ENCODE measurements around the gene ATG7.

ATG7 gene

GRCh38 chr3:11534011-11534792 lies 262.0 kb downstream of the ATG7 start:
- ChIA-PET POLR2A (no interaction called here), CTCF (no interaction called here)
- DNase-seq (ENCODE audit: extremely low spot score): no peak
- TF ChIP-seq, protein P1, sequence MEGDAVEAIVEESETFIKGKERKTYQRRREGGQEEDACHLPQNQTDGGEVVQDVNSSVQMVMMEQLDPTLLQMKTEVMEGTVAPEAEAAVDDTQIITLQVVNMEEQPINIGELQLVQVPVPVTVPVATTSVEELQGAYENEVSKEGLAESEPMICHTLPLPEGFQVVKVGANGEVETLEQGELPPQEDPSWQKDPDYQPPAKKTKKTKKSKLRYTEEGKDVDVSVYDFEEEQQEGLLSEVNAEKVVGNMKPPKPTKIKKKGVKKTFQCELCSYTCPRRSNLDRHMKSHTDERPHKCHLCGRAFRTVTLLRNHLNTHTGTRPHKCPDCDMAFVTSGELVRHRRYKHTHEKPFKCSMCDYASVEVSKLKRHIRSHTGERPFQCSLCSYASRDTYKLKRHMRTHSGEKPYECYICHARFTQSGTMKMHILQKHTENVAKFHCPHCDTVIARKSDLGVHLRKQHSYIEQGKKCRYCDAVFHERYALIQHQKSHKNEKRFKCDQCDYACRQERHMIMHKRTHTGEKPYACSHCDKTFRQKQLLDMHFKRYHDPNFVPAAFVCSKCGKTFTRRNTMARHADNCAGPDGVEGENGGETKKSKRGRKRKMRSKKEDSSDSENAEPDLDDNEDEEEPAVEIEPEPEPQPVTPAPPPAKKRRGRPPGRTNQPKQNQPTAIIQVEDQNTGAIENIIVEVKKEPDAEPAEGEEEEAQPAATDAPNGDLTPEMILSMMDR (IDR thresholded peaks at IDR 0.05; ENCODE audit: control extremely low read depth, extremely low read depth, low read depth, missing control alignments): no peak

- CTCF ChIA-PET: no interaction called here
- no peak for DNase-seq (ENCODE audit: extremely low spot score)
- POLR2A ChIA-PET: no interaction called here
- TF ChIP-seq, protein P1 (IDR thresholded peaks at IDR 0.05; ENCODE audit: control extremely low read depth, extremely low read depth, low read depth, missing control alignments): no peak
Measured at GRCh38 chr3:11534793-11535101, 262.6 kb downstream of the ATG7 start.

DNA sequence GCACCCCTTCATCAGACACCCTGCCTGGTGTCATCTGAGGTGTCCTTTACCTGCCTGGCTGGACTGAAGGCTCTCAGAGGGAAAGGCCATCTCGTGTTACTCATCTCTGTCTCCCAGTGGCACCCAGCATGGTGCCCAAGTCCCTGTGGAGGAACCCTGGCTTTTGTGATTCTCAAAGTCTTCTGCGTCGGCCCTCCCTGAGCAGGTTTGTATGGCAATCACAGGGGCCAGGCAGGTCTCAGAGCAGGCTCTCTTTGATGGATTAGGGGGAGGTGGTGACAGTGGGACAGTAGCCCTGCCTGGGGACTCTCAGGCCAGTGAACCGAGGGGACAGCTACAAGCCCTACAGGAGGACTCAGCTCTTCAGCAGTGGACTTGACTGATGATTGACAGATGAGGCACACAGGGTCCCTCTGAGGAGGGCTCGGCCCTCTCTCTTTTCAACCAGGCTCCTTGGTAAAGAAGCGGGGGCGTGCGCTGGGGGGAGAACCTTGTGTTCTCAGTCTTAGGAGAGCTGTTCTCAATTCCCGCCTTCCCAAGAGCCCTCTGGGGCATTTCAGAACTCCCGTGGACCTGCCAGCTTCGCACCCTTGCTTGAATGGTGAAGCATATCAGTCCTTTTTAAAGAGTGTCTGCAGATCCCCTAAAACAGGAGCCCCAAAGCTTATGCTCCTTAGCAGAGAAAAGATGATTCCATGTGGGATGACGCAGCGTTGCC lies 263.2 kb downstream of the ATG7 start:
- no peak for DNase-seq (ENCODE audit: extremely low spot score)
- POLR2A ChIA-PET: no interaction called here
- TF ChIP-seq, protein P1 (IDR thresholded peaks at IDR 0.05; ENCODE audit: control extremely low read depth, extremely low read depth, low read depth, missing control alignments): no peak
- CTCF ChIA-PET: no interaction called here

- TF ChIP-seq, protein P1 (IDR thresholded peaks at IDR 0.05; ENCODE audit: control extremely low read depth, extremely low read depth, low read depth, missing control alignments): no peak
- POLR2A ChIA-PET: no interaction called here
- CTCF ChIA-PET: interaction anchor here (1.1 kb wide), 1 partner anchor 157 kb away, joined by 4 read pairs; no protein-coding TSS in a partner anchor
- no peak for DNase-seq (ENCODE audit: extremely low spot score)
Measured at GRCh38 chr3:11536132-11536935, 264.1 kb downstream of the ATG7 start.

- CTCF ChIA-PET: interaction anchor here (1.1 kb wide), 1 partner anchor 158 kb away, joined by 4 read pairs; no protein-coding TSS in a partner anchor
- DNase-seq (ENCODE audit: extremely low spot score): no peak
- TF ChIP-seq, protein P1 (IDR thresholded peaks at IDR 0.05; ENCODE audit: control extremely low read depth, extremely low read depth, low read depth, missing control alignments): no peak
- POLR2A ChIA-PET: no interaction called here
Measured at GRCh38 chr3:11536936-11537612, 264.9 kb downstream of the ATG7 start.

DNA sequence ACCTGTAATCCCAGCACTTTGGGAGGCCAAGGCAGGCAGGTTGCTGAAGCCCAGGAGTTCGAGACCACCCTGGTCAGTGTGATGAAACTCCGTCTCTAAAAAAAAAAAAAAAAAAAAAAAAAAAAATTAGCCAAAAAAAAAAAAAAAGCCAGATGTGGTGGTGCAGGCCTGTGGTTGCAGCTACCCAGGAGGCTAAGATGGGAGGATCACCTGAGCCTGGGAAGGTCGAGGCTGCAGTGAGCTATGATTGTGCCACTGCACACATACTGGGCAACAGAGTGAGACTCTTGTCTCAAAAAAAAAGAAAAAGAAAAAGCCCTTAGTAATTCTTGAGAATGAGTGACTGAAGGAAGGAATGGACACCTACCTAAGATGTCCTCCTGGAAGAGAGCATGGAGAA lies 266.4 kb downstream of the ATG7 start:
- ChIA-PET POLR2A (no interaction called here), CTCF (no interaction called here)
- DNase-seq (ENCODE audit: extremely low spot score): no peak
- TF ChIP-seq, protein P1 (IDR thresholded peaks at IDR 0.05; ENCODE audit: control extremely low read depth, extremely low read depth, low read depth, missing control alignments): no peak

Data from GM10248 (cell line).